ENCODE results near the gene SNRPD3.

The SNRPD3 gene

DNA sequence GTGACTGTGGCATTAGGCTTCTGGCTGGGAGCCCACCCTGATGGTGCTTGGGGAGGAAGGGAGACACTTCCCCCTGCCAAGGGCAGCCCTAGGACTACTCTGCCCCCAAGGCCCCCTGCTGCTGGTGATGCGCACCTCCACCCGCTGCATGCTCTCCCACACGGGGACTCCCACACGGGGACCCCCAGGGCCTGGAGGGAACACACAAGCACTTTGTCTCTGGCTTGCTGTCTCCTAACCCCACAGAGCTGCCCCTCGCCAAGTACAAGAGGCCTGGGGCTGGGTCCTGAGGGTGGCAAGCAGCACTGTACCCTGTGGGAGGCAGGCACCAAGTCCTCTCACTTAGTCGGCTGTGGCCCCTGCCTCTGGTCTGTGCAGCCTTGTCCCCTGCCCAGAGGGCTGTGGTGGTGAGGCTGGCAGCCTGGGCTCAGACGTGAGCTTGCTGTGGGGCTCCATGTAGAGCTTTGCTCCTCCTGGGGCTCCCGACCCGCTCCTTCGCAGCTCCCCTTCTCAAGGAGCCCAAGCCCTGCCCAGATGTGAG, 29.1 kb downstream of the SNRPD3 start:
- Histone ChIP-seq H3K9me3 (ENCODE audit: control insufficient read depth, insufficient read depth, low read length) (no peaks in the 10 kb centered on the region), H3K4me1 (ENCODE audit: control insufficient read depth, insufficient read depth, low read length) (no peaks in the 10 kb centered on the region), H3K4me3 (ENCODE audit: low read length) (no peak overlapping the region), H3K27me3 (ENCODE audit: control insufficient read depth, insufficient read depth, low read length) (no peaks in the 10 kb centered on the region), H3K27ac (ENCODE audit: low read length) (no peak overlapping the region), H3K36me3 (ENCODE audit: control insufficient read depth, insufficient read depth, low read length) (peaks cover 3% of the 10 kb centered on the region)
- DNase-seq (ENCODE audit: low read depth, low spot score): no peak
- WGBS (ENCODE audit: insufficient coverage, insufficient read length): no CpG with 5 or more reads among the region's 10 CpGs

GRCh38 chr22:24585461-24585860, 29.7 kb downstream of the SNRPD3 start:
- Histone ChIP-seq H3K27me3 (ENCODE audit: control insufficient read depth, insufficient read depth, low read length) (no peaks in the 10 kb centered on the region), H3K9me3 (ENCODE audit: control insufficient read depth, insufficient read depth, low read length) (no peaks in the 10 kb centered on the region), H3K36me3 (ENCODE audit: control insufficient read depth, insufficient read depth, low read length) (peaks cover 3% of the 10 kb centered on the region), H3K4me1 (ENCODE audit: control insufficient read depth, insufficient read depth, low read length) (no peaks in the 10 kb centered on the region), H3K4me3 (ENCODE audit: low read length) (no peak overlapping the region), H3K27ac (ENCODE audit: low read length) (no peak overlapping the region)
- no peak for DNase-seq (ENCODE audit: low read depth, low spot score)
- WGBS (ENCODE audit: insufficient coverage, insufficient read length): no CpG with 5 or more reads among the region's 3 CpGs

- WGBS (ENCODE audit: insufficient coverage, insufficient read length): no CpG with 5 or more reads among the region's 24 CpGs
- Histone ChIP-seq H3K27me3 (ENCODE audit: control insufficient read depth, insufficient read depth, low read length) (no peaks in the 10 kb centered on the region), H3K4me1 (ENCODE audit: control insufficient read depth, insufficient read depth, low read length) (no peaks in the 10 kb centered on the region), H3K4me3 (ENCODE audit: low read length) (no peak overlapping the region), H3K9me3 (ENCODE audit: control insufficient read depth, insufficient read depth, low read length) (no peaks in the 10 kb centered on the region), H3K27ac (ENCODE audit: low read length) (no peak overlapping the region), H3K36me3 (ENCODE audit: control insufficient read depth, insufficient read depth, low read length) (peaks cover 3% of the 10 kb centered on the region)
- no peak for DNase-seq (ENCODE audit: low read depth, low spot score)
These were observed 30.2 kb downstream of the SNRPD3 start for GRCh38 chr22:24585927-24586546.

DNA sequence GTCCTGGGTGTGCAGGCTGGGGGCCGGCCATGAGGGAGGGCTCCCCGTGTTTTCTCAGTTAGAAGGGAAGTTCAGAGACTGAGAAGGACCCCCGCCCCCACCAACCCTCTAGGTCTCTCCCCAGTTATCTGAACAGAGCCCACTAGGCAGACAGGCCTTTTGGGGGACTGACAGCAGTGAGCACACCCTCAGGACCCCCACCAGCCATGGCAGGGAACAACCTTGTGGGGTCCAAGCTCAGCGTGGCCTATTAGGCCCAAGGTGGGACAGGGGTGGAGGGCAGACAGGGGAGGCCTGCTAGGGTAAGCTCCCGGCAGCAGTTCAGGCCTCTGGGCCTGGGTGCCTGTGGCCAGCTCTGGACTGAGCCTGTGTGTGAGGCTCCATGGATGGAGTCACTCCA, 31.5 kb downstream of the SNRPD3 start:
- Histone ChIP-seq H3K27me3 (ENCODE audit: control insufficient read depth, insufficient read depth, low read length) (no peaks in the 10 kb centered on the region), H3K4me3 (ENCODE audit: low read length) (no peak overlapping the region), H3K36me3 (ENCODE audit: control insufficient read depth, insufficient read depth, low read length) (peaks cover 3% of the 10 kb centered on the region), H3K4me1 (ENCODE audit: control insufficient read depth, insufficient read depth, low read length) (no peaks in the 10 kb centered on the region), H3K27ac (ENCODE audit: low read length) (no peak overlapping the region), H3K9me3 (ENCODE audit: control insufficient read depth, insufficient read depth, low read length) (no peaks in the 10 kb centered on the region)
- WGBS (ENCODE audit: insufficient coverage, insufficient read length): no CpG with 5 or more reads among the region's 5 CpGs
- DNase-seq (ENCODE audit: low read depth, low spot score): no peak

GRCh38 chr22:24587948-24588347, 32.1 kb downstream of the SNRPD3 start:
- Histone ChIP-seq H3K4me3 (ENCODE audit: low read length) (no peak overlapping the region), H3K9me3 (ENCODE audit: control insufficient read depth, insufficient read depth, low read length) (no peaks in the 10 kb centered on the region), H3K36me3 (ENCODE audit: control insufficient read depth, insufficient read depth, low read length) (peaks cover 3% of the 10 kb centered on the region), H3K27me3 (ENCODE audit: control insufficient read depth, insufficient read depth, low read length) (no peaks in the 10 kb centered on the region), H3K27ac (ENCODE audit: low read length) (no peak overlapping the region), H3K4me1 (ENCODE audit: control insufficient read depth, insufficient read depth, low read length) (no peaks in the 10 kb centered on the region)
- WGBS (ENCODE audit: insufficient coverage, insufficient read length): no CpG with 5 or more reads among the region's 8 CpGs
- no peak for DNase-seq (ENCODE audit: low read depth, low spot score)

GRCh38 chr22:24588381-24588756, 32.6 kb downstream of the SNRPD3 start:
- Histone ChIP-seq H3K36me3 (ENCODE audit: control insufficient read depth, insufficient read depth, low read length) (peaks cover 3% of the 10 kb centered on the region), H3K9me3 (ENCODE audit: control insufficient read depth, insufficient read depth, low read length) (no peaks in the 10 kb centered on the region), H3K27me3 (ENCODE audit: control insufficient read depth, insufficient read depth, low read length) (no peaks in the 10 kb centered on the region), H3K4me1 (ENCODE audit: control insufficient read depth, insufficient read depth, low read length) (no peaks in the 10 kb centered on the region), H3K4me3 (ENCODE audit: low read length) (no peak overlapping the region), H3K27ac (ENCODE audit: low read length) (no peak overlapping the region)
- no peak for DNase-seq (ENCODE audit: low read depth, low spot score)
- WGBS (ENCODE audit: insufficient coverage, insufficient read length): no CpG with 5 or more reads among the region's 13 CpGs

- H3K27ac ChIP-seq (ENCODE audit: low read length): no peak overlapping the region
- H3K4me3 ChIP-seq (ENCODE audit: low read length): no peak overlapping the region
- peaks cover 3% of the 10 kb centered on the region for H3K36me3 ChIP-seq (ENCODE audit: control insufficient read depth, insufficient read depth, low read length)
- H3K4me1 ChIP-seq (ENCODE audit: control insufficient read depth, insufficient read depth, low read length): no peaks in the 10 kb centered on the region
- H3K9me3 ChIP-seq (ENCODE audit: control insufficient read depth, insufficient read depth, low read length): no peaks in the 10 kb centered on the region
- no CpG with 5 or more reads among the region's 21 CpGs for WGBS (ENCODE audit: insufficient coverage, insufficient read length)
- no peak for DNase-seq (ENCODE audit: low read depth, low spot score)
- H3K27me3 ChIP-seq (ENCODE audit: control insufficient read depth, insufficient read depth, low read length): no peaks in the 10 kb centered on the region
These were observed 33.1 kb downstream of the SNRPD3 start for GRCh38 chr22:24588757-24589481.

DNA sequence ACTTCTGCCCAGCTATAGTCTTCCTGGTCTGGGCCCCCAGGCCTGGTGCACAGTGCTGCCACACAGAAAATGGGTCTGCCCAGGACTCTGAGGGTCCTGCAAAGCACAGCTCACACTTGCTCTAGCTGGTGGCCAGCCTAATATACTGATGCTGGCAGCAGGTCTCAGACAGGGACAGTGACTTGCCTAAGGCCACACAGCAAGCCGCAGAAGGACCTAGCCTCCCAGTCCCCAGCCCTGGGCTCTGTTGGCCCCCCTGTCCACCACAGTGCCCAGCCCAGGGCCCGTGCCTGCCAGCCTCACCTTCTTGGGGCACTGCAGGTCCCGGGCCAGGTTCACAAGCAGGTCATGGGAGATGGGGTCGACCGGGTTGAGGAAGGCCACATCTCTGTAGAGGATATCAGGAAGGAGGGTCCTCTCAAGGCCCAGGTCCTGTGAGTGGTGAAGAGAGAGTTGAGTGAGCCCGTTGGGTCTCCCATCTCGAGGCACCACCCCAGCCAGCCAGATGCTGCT, 33.8 kb downstream of the SNRPD3 start:
- no peak for DNase-seq (ENCODE audit: low read depth, low spot score)
- no peaks in the 10 kb centered on the region; the same call in 1 of the 2 replicates for H3K4me1 ChIP-seq (ENCODE audit: control insufficient read depth, insufficient read depth, low read length)
- WGBS (ENCODE audit: insufficient coverage, insufficient read length): no CpG with 5 or more reads among the region's 7 CpGs
- H3K27ac ChIP-seq (ENCODE audit: low read length): no peak overlapping the region
- no peak overlapping the region for H3K4me3 ChIP-seq (ENCODE audit: low read length)
- no peaks in the 10 kb centered on the region for H3K27me3 ChIP-seq (ENCODE audit: control insufficient read depth, insufficient read depth, low read length)
- no peaks in the 10 kb centered on the region for H3K9me3 ChIP-seq (ENCODE audit: control insufficient read depth, insufficient read depth, low read length)
- H3K36me3 ChIP-seq (ENCODE audit: control insufficient read depth, insufficient read depth, low read length): peaks cover 3% of the 10 kb centered on the region

DNA sequence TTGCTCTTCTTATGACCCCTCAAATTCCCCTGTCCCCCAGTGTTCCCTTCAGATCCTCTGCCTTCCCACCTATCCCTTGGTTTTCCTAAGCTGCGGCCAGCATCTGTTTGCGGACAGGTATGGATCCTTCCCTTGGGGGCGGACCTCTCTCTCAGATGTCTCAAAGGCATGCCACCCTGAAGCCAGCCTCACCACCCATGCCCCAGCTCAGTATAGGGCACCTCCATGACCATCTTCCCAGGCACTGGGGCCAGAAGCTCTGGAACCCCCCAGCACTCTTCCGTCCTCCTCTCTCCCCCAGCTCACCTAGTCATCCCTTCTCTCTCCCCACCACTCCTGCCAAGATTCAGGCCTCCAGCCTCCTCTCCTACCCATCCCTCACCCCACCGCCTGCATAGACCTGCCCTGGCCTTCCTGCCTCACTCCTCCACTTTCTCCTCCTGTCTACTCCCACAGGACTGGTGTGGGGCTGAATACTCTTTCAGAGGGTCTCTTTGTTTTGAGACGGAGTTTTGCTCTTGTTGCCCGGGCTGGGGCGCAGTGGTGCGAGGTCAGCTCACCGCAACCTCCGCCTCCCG, 34.9 kb downstream of the SNRPD3 start:
- WGBS (ENCODE audit: insufficient coverage, insufficient read length): no CpG with 5 or more reads among the region's 12 CpGs
- no peak overlapping the region for H3K27ac ChIP-seq (ENCODE audit: low read length)

GRCh38 chr22:24591286-24591830, 35.6 kb downstream of the SNRPD3 start:
- DNase-seq (ENCODE audit: low read depth, low spot score): no peak
- no CpG with 5 or more reads among the region's 6 CpGs for WGBS (ENCODE audit: insufficient coverage, insufficient read length)
- Histone ChIP-seq H3K9me3 (ENCODE audit: control insufficient read depth, insufficient read depth, low read length) (no peaks in the 10 kb centered on the region), H3K27me3 (ENCODE audit: control insufficient read depth, insufficient read depth, low read length) (no peaks in the 10 kb centered on the region), H3K4me3 (ENCODE audit: low read length) (no peak overlapping the region), H3K4me1 (ENCODE audit: control insufficient read depth, insufficient read depth, low read length) (no peaks in the 10 kb centered on the region; the same call in 1 of the 2 replicates), H3K36me3 (ENCODE audit: control insufficient read depth, insufficient read depth, low read length) (peaks cover 3% of the 10 kb centered on the region), H3K27ac (ENCODE audit: low read length) (no peak overlapping the region)

More for the DNA sequence above, 34.9 kb downstream of the SNRPD3 start:
- no peak for DNase-seq (ENCODE audit: low read depth, low spot score)
- Histone ChIP-seq H3K4me3 (ENCODE audit: low read length) (no peak overlapping the region), H3K27me3 (ENCODE audit: control insufficient read depth, insufficient read depth, low read length) (no peaks in the 10 kb centered on the region), H3K36me3 (ENCODE audit: control insufficient read depth, insufficient read depth, low read length) (peaks cover 3% of the 10 kb centered on the region), H3K9me3 (ENCODE audit: control insufficient read depth, insufficient read depth, low read length) (no peaks in the 10 kb centered on the region), H3K4me1 (ENCODE audit: control insufficient read depth, insufficient read depth, low read length) (no peaks in the 10 kb centered on the region; the same call in 1 of the 2 replicates)

All from iPS DF 6.9 (cell line).